GM21619 (cell line): ENCODE data around the gene TCEAL3.
"Not testable (repeated sequence)": the region's sequence is repeated elsewhere in the genome, so short reads cannot be mapped to it uniquely, and the experiment has no call there.

Source experiments
- ATAC-seq: cut with Tn5 transposase; IDR thresholded peaks from one replicate; pipeline ENCODE4 v1.9.1; 2021; ENCODE audit not compliant: unreplicated experiment

Gene TCEAL3

DNA sequence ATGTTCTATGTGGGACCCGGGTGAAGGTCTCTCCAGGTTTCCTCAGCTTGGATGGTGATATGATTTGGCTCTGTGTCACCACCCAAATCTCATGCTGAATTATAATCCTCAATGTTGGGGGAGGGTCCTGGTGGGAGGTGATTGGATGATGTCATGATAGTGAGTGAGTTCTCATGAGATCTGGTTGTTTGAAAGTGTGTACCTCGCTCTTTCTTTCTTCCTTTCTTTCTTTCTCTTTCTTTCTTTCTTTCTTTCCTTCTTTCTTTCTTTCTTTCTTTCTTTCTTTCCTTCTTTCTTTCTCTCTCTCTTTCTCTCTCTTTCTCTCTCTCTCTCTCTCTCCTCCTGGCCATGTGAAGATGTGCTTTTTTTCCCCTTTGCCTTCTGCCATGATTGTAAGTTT lies 51.7 kb downstream of the TCEAL3 start:
- ATAC-seq = not testable (repeated sequence)
